ENCODE measurements around the gene LSM12.

LSM12 gene

GRCh38 chr17:44077595-44077909 lies 11.1 kb upstream of the LSM12 start:
- intact Hi-C loops (cut with DNase I; ENCODE audit: low total_unique reads), result no loop called here
- Histone ChIP-seq H3K9me3 (no peaks in the 10 kb centered on the region), H3K4me3 (no peak overlapping the region), H3K27ac (peak overlapping the region; percentile 12 to 19), H3K27me3 (no peaks in the 10 kb centered on the region), H3K36me3 (peaks cover 72 to 84% (median 74%) of the 10 kb centered on the region in 3 donors), H3K4me1 (peaks cover 0 to 5% (median 4%) of the 10 kb centered on the region in 4 donors)
- TF ChIP-seq, protein P1, sequence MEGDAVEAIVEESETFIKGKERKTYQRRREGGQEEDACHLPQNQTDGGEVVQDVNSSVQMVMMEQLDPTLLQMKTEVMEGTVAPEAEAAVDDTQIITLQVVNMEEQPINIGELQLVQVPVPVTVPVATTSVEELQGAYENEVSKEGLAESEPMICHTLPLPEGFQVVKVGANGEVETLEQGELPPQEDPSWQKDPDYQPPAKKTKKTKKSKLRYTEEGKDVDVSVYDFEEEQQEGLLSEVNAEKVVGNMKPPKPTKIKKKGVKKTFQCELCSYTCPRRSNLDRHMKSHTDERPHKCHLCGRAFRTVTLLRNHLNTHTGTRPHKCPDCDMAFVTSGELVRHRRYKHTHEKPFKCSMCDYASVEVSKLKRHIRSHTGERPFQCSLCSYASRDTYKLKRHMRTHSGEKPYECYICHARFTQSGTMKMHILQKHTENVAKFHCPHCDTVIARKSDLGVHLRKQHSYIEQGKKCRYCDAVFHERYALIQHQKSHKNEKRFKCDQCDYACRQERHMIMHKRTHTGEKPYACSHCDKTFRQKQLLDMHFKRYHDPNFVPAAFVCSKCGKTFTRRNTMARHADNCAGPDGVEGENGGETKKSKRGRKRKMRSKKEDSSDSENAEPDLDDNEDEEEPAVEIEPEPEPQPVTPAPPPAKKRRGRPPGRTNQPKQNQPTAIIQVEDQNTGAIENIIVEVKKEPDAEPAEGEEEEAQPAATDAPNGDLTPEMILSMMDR (IDR thresholded peaks at IDR 0.05), result no peak
- no peak for DNase-seq

- peaks cover 66 to 78% (median 68%) of the 10 kb centered on the region in 3 donors for H3K36me3 ChIP-seq
- H3K4me1 ChIP-seq, result peaks cover 0 to 9% (median 7%) of the 10 kb centered on the region in 4 donors
- H3K27me3 ChIP-seq, result no peaks in the 10 kb centered on the region
- intact Hi-C loops (cut with DNase I; ENCODE audit: low total_unique reads), result no loop called here
- H3K4me3 ChIP-seq, result no peak overlapping the region
- TF ChIP-seq, protein P1 (IDR thresholded peaks at IDR 0.05), result no peak
- H3K9me3 ChIP-seq, result no peaks in the 10 kb centered on the region
- H3K27ac ChIP-seq, result peak overlapping the region; percentile 12 to 19
- no peak for DNase-seq
These were observed 10.5 kb upstream of the LSM12 start for GRCh38 chr17:44076716-44077594.

- peaks cover 56 to 66% (median 61%) of the 10 kb centered on the region in 3 donors for H3K36me3 ChIP-seq
These were observed 9.3 kb upstream of the LSM12 start for GRCh38 chr17:44075598-44076293.

DNA sequence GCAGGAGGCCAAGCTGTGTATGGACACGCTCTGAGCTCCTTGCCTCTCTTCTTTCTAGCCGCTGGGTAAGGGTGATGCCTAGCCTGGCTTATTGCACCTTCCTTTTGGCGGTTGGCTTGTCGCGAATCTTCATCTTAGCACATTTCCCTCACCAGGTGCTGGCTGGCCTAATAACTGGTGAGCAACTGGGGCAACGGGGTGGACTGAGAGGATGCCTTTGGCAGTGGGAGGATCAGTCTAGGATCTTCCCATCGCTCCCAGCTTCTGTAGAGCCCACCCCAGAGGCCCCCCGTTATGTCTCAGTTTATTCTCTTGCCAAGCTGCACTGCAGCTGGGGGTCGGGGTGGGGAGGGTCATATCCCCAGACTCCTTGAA lies 8.4 kb upstream of the LSM12 start:
- no peak for DNase-seq
- TF ChIP-seq, protein P1 (IDR thresholded peaks at IDR 0.05), result no peak
- Histone ChIP-seq H3K4me1 (peaks cover 4 to 23% (median 19%) of the 10 kb centered on the region in 4 donors), H3K36me3 (peaks cover 47 to 58% (median 53%) of the 10 kb centered on the region in 3 donors), H3K27me3 (no peaks in the 10 kb centered on the region), H3K9me3 (no peaks in the 10 kb centered on the region), H3K4me3 (no peak overlapping the region), H3K27ac (no peak overlapping the region)
- intact Hi-C loops (cut with DNase I; ENCODE audit: low total_unique reads), result loop anchor here (5.0 kb wide), 2 partner anchors 32 to 47 kb away; partner anchors contain the start of gene HDAC5

More at GRCh38 chr17:44075598-44076293, 9.3 kb upstream of the LSM12 start:
- intact Hi-C loops (cut with DNase I; ENCODE audit: low total_unique reads), result no loop called here
- H3K27ac ChIP-seq, result no peak overlapping the region
- TF ChIP-seq, protein P1 (IDR thresholded peaks at IDR 0.05), result no peak
- H3K4me1 ChIP-seq, result peaks cover 4 to 20% (median 16%) of the 10 kb centered on the region in 4 donors
- H3K9me3 ChIP-seq, result no peaks in the 10 kb centered on the region
- DNase-seq, result no peak
- H3K27me3 ChIP-seq, result no peaks in the 10 kb centered on the region
- H3K4me3 ChIP-seq, result no peak overlapping the region

DNA sequence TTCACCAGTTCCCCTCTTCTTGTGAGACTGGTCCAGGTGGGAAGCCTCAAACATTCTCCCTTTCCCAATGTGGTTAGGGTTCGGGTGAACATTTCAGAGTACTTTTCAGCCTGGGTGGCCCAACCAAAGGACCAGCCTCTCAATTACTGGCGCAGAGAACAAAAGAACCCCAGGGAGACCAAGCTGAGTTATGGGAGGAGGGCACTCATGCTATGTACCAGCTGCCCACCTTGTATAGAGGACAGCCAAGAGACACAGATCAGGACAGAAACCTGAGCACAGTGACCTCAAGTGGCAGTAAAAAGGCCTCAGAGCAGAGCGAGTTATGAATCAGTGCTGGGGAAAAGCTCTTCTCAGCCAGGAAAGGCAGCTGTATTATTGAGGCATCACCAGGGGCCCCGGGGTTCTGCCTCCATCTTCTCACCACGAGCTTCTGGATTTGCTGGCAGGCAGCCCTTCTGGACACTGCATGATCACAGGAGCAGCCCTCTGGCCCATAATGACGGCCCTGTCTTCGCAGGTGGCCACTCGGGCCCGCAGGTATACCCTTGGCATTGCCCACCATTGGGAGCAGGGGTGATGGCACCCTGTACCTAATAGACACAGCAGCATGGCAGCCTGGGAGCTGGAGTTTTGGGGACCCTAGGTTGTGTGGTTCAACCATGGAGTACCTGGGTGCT lies 7.9 kb upstream of the LSM12 start:
- Histone ChIP-seq H3K4me3 (no peak overlapping the region), H3K4me1 (peaks cover 4 to 28% (median 21%) of the 10 kb centered on the region in 4 donors), H3K9me3 (no peaks in the 10 kb centered on the region), H3K27ac (no peak overlapping the region), H3K27me3 (no peaks in the 10 kb centered on the region), H3K36me3 (peaks cover 43 to 52% (median 50%) of the 10 kb centered on the region in 3 donors)
- intact Hi-C loops (cut with DNase I; ENCODE audit: low total_unique reads), result loop anchor here (5.0 kb wide), 2 partner anchors 33 to 48 kb away; partner anchors contain the start of gene HDAC5
- no peak for DNase-seq
- TF ChIP-seq, protein P1 (IDR thresholded peaks at IDR 0.05), result no peak

All from tibial artery (tissue), 4 donors.